Fibroblast of villous mesenchyme (primary cell): ENCODE data around the gene FOXL1. TPM values are rescaled to one million over a fixed set of nuclear protein-coding genes. Genes with fewer than 3 reads are reported as not detected.

ENCODE experiments used
- DNase-seq: peaks from one replicate; pipeline ENCODE4 v3.0.0-alpha.2; 2010; ENCODE audit warnings: low read depth
- H3K4me3 ChIP-seq: 2 replicates; pipeline ENCODE4 v1.5.1; 2011; ENCODE audit warnings: low read depth, mild to moderate bottlenecking, low read length
- CTCF ChIP-seq: IDR thresholded peaks from 2 replicates; pipeline ENCODE4 v1.5.1; 2012; ENCODE audit warnings: low read depth, mild to moderate bottlenecking, low read length; ENCODE audit not compliant: insufficient read depth
- total RNA-seq: library from RNA; depleted of rRNA; stranded (reverse); fragments of >200 nt; gene quantifications from 2 replicates; pipeline ENCODE4 v1.2.3, GENCODE V29; 2012

Gene FOXL1
- total RNA-seq, 1 donor: 0.86 TPM

DNA sequence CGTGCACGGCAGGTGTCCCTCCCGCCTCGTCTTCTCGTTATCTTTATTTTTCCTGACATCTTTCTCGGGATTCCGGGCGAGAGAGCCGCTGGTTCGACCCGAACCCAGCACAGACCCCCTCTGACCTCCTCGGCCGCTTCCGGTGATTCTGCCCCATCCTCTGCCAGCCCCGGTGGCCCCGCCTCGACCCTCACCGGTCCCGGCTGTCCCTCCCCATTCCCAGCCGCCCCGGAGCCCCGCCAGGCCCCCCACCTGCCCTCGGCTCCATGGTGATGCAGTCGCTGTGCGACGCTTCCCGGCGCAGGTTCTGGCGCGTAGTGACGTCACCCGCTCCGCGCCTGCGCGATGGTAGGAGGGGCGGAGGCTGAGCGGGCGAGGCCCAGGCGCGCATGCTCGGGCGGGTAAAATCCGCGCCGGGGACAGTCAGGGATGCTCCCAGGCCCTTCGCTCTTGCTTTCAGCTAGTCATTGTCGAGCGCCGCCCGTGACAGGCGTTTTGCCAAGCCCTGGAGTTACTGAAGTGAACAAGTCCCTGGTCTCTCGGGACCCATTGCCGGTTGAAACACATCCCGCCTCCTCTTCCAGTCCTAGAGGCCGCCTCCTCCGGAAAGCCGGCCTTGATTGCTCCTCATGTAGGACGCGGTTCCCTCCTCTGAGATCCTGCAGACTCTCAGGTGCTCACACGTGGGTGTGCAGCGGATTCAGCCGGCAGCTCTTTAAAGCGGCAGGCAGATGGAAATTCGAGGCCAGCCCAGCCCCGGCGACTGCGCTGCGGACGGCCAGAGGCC, 23.2 kb upstream of the FOXL1 start, which contains the start of gene MTHFSD:
MTHFSD (minus strand) TSS at position 319 of the 787 bp plus-strand sequence; CDS start at position 268, 51 bp downstream.
- peak within 1 kb of the TSS; percentile 97 for H3K4me3 ChIP-seq
- TF ChIP-seq CTCF: no peak
- peak; percentile 91 for DNase-seq

DNA sequence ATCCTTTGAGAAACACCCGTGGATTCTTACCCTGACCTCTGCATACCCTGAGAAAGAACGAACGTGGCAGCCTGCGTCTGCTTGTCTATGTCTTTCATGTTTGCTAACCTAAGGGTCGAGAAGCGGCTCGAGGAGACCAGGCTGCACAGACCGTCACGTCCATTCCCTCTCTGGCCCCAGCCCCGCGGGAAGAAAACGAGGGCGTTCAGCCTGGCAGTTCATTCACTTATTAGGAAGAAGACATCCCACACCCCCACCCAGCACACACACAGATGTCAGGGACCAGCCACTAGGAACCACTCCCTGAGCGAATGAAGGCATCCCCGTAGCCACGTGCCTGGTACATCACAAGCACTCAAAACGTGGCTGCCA, 22.7 kb upstream of the FOXL1 start:
- no peak for DNase-seq
- H3K4me3 ChIP-seq: peak overlapping the region; percentile 97
- TF ChIP-seq CTCF: no peak

- no peak for TF ChIP-seq CTCF
- H3K4me3 ChIP-seq: no peak overlapping the region
- no peak for DNase-seq
These were observed 21.8 kb upstream of the FOXL1 start for GRCh38 chr16:86556576-86556975.

- no peak for TF ChIP-seq CTCF
- H3K4me3 ChIP-seq: no peak overlapping the region
- no peak for DNase-seq
These were observed 20.8 kb upstream of the FOXL1 start for GRCh38 chr16:86557587-86557986.

DNA sequence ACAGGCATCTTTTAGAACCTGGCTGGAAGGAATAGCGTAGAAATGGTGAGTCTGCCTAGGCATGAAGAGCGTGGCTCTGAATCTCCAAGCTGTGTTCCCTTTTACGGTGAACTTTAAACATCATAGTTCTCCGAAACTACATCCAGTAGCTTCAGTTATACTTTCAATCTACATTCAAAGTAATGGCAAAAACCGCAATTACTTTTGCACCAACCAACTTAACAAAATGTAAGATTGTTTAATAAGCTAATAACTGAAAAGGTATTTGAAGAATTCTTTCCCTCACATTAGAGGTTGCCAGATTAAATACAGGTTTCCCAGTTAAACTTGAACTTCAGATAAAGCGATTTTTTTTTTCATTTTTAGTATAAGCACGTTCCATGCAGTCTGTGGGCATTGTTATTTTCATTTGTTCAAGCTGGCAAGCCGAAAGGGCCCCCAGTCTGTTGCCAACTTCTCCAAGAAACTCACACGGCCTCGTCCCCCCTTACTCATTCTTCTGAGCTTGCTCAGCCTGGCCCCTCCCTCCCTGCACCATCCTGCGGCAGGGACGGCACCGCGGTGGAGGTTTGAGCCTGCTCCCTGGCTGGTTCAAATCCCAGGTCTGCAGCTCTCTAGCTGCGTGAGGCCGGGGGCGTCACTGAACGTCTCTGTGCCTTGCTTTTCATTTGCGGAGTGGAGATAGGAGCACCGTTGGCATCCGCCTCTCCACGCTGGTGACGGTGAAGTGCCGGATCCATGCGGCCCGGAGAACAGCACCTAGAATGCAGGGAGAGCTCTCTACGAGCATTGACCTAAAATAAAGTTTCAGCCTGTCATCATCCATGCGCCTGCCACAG, 19.8 kb upstream of the FOXL1 start:
- no peak for TF ChIP-seq CTCF
- H3K4me3 ChIP-seq: no peak overlapping the region
- no peak for DNase-seq

- TF ChIP-seq CTCF: no peak
- H3K4me3 ChIP-seq: no peak overlapping the region
- DNase-seq: no peak
These were observed 18.5 kb upstream of the FOXL1 start for GRCh38 chr16:86559802-86560305.
